ENCODE data around the gene CNOT6.

- TF ChIP-seq CTCF (conservative IDR thresholded peaks at IDR 0.05; ENCODE audit: low read depth, low read length) (no peak), EZH2 (IDR thresholded peaks at IDR 0.05; ENCODE audit: low read length, unreplicated experiment) (no peak)
These were observed 127.1 kb downstream of the CNOT6 start for GRCh38 chr5:180621311-180621710.

Measured in PC-3 (cell line).